MM.1S (cell line): ENCODE data around the gene FSIP1.

Source experiments
- DNase-seq: peaks from one replicate; pipeline ENCODE4 v3.0.0-alpha.2; 2015
- H2AFZ ChIP-seq: fragments of 300-600 bp; sonication (generic); 2 replicates; pipeline ENCODE4 v1.6.0; 2016; ENCODE audit warnings: antibody characterized with exemption, low read length
- H3F3A ChIP-seq: fragments of 300-600 bp; sonication (generic); 2 replicates; pipeline ENCODE4 v1.6.1; 2016; ENCODE audit warnings: mild to moderate bottlenecking, antibody characterized with exemption, low read length, moderate library complexity, mixed read lengths; ENCODE audit not compliant: insufficient read depth
- H3K27ac ChIP-seq: fragments of 300-600 bp; sonication (generic); 2 replicates; pipeline ENCODE4 v1.5.1; 2016; ENCODE audit warnings: mild to moderate bottlenecking, low read length
- H3K27me3 ChIP-seq: fragments of 300-600 bp; sonication (generic); replicated peaks from 2 replicates; pipeline ENCODE4 v1.6.0; 2016; ENCODE audit warnings: low read length; ENCODE audit not compliant: insufficient read depth
- H3K36me3 ChIP-seq: fragments of 300-600 bp; sonication (generic); replicated peaks from 2 replicates; pipeline ENCODE4 v1.6.1; 2016; ENCODE audit warnings: mild to moderate bottlenecking, low read length, mixed read lengths; ENCODE audit not compliant: insufficient read depth
- H3K4me1 ChIP-seq: fragments of 300-600 bp; sonication (generic); 2 replicates; pipeline ENCODE4 v1.6.1; 2016; ENCODE audit warnings: low read length, mixed read lengths
- H3K4me2 ChIP-seq: fragments of 300-600 bp; sonication (generic); 2 replicates; pipeline ENCODE4 v1.6.0; 2016; ENCODE audit warnings: low read depth, low read length
- H3K4me3 ChIP-seq: fragments of 300-600 bp; sonication (generic); 2 replicates; pipeline ENCODE4 v1.5.1; 2016; ENCODE audit warnings: low read length, mixed read lengths
- H3K79me2 ChIP-seq: fragments of 300-600 bp; sonication (generic); 2 replicates; pipeline ENCODE4 v1.6.1; 2016; ENCODE audit warnings: mixed run types, low read length, mixed read lengths
- H3K9ac ChIP-seq: fragments of 300-600 bp; sonication (generic); 2 replicates; pipeline ENCODE4 v1.6.1; 2016; ENCODE audit warnings: low read length, mixed read lengths
- H3K9me2 ChIP-seq: fragments of 300-600 bp; sonication (generic); replicated peaks from 2 replicates; pipeline ENCODE4 v1.6.1; 2016; ENCODE audit warnings: mild to moderate bottlenecking, low read length, mixed read lengths; ENCODE audit not compliant: insufficient read depth
- H3K9me3 ChIP-seq: fragments of 300-600 bp; sonication (generic); replicated peaks from 2 replicates; pipeline ENCODE4 v1.6.1; 2016; ENCODE audit warnings: mild to moderate bottlenecking, low read length, mixed read lengths; ENCODE audit not compliant: insufficient read depth
- H4K20me1 ChIP-seq: fragments of 300-600 bp; sonication (generic); 2 replicates; pipeline ENCODE4 v1.6.1; 2016; ENCODE audit warnings: mild to moderate bottlenecking, low read length, moderate library complexity, mixed read lengths; ENCODE audit not compliant: insufficient read depth
- EZH2 ChIP-seq: fragments of 300-600 bp; sonication (generic); optimal IDR thresholded peaks from 2 replicates; pipeline ENCODE3; 2017; ENCODE audit warnings: low read depth, mild to moderate bottlenecking, antibody characterized with exemption, low read length, mixed read lengths
- EZH2phosphoT487 ChIP-seq: fragments of 300-600 bp; sonication (generic); IDR thresholded peaks from 2 replicates; pipeline ENCODE4 v1.6.1; 2018; ENCODE audit warnings: antibody characterized with exemption, low read length
- TF ChIP-seq, protein P1 (sequence below): fragments of 300-600 bp; sonication (generic); IDR thresholded peaks from 2 replicates; pipeline ENCODE4 v1.5.1; 2016; ENCODE audit warnings: antibody characterized with exemption, low read length, mixed read lengths

The FSIP1 gene

DNA sequence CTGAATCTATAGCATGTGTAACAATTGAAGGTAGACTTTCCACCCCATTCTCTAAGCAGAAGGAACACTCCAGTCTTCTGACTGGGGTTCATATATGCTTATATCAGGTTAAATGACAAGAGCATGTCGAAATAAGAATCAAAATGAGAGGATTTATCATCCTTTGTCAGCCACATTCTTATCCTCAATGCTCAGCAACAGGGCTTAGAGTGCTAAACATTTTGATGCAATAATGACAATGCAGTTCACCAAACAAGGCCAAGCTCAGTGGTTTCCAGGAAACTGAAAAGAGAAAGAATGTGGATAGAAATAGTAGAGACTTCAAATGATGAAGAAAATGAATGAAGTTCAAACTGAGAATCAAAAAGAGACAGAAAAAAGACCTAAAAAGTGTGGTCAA, 78.0 kb downstream of the FSIP1 start:
- no peaks in the 10 kb centered on the region for H3K36me3 ChIP-seq
- no peaks in the 10 kb centered on the region for H3K4me1 ChIP-seq
- no peak overlapping the region for H3K9ac ChIP-seq
- H3K4me2 ChIP-seq: no peak overlapping the region
- H3K79me2 ChIP-seq: no peaks in the 10 kb centered on the region
- no peaks in the 10 kb centered on the region for H3F3A ChIP-seq
- no peak overlapping the region for H2AFZ ChIP-seq
- no peak overlapping the region for H3K4me3 ChIP-seq
- H3K27ac ChIP-seq: no peak overlapping the region
- no peaks in the 10 kb centered on the region for H4K20me1 ChIP-seq
- TF ChIP-seq EZH2 (no peak), EZH2phosphoT487 (no peak)
- H3K27me3 ChIP-seq: no peaks in the 10 kb centered on the region
- H3K9me3 ChIP-seq: no peaks in the 10 kb centered on the region
- no peaks in the 10 kb centered on the region for H3K9me2 ChIP-seq
- DNase-seq: no peak

DNA sequence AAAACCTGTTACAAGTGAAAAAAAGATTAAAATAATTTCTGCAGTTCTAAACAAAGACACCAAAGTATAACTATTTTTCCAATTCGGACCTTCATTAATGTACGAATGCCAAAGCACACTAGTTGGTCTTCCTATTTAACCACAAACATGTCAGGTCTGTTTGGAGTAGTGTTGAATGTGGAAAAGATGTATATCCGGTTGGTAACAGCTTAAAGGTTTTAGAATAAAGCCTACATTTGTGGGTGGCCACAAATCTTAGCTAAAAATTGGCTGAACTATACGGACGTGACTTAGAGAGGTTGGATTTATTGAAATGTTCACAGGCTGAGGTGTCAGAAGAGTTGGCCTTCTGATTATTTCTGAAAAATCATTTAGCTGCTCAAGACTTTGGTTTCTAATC, 78.4 kb downstream of the FSIP1 start:
- Histone ChIP-seq H3K9me2 (no peaks in the 10 kb centered on the region), H3K4me2 (no peak overlapping the region), H3K27ac (no peak overlapping the region), H3K4me1 (no peaks in the 10 kb centered on the region), H3K4me3 (no peak overlapping the region), H3K9me3 (no peaks in the 10 kb centered on the region), H3K9ac (no peak overlapping the region), H3K27me3 (no peaks in the 10 kb centered on the region), H3K36me3 (no peaks in the 10 kb centered on the region), H2AFZ (no peak overlapping the region), H3K79me2 (no peaks in the 10 kb centered on the region), H3F3A (no peaks in the 10 kb centered on the region), H4K20me1 (no peaks in the 10 kb centered on the region)
- DNase-seq: no peak
- TF ChIP-seq EZH2phosphoT487 (no peak), EZH2 (no peak)
- TF ChIP-seq, protein P1, sequence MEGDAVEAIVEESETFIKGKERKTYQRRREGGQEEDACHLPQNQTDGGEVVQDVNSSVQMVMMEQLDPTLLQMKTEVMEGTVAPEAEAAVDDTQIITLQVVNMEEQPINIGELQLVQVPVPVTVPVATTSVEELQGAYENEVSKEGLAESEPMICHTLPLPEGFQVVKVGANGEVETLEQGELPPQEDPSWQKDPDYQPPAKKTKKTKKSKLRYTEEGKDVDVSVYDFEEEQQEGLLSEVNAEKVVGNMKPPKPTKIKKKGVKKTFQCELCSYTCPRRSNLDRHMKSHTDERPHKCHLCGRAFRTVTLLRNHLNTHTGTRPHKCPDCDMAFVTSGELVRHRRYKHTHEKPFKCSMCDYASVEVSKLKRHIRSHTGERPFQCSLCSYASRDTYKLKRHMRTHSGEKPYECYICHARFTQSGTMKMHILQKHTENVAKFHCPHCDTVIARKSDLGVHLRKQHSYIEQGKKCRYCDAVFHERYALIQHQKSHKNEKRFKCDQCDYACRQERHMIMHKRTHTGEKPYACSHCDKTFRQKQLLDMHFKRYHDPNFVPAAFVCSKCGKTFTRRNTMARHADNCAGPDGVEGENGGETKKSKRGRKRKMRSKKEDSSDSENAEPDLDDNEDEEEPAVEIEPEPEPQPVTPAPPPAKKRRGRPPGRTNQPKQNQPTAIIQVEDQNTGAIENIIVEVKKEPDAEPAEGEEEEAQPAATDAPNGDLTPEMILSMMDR: no peak

DNA sequence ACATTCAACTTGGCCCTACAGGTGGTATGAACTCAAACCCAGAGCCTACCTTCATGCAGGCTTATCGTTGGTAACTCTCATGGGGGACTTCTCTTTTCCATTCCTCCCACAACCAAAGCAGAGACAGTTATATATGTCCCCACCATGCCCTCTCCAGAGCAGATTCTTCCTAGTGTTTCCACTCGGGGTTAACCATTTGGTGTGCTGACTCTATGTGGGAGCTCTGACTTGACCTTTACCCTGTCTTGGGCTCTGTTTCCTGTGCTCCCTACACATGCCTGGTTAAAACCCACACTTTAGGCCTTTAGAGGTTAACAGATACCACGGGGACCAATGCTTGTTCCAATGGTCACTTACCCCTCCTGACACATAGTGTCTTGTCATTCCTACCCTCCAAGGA, 80.7 kb downstream of the FSIP1 start:
- no peaks in the 10 kb centered on the region for H3K9me3 ChIP-seq
- no peaks in the 10 kb centered on the region for H3F3A ChIP-seq
- H3K4me2 ChIP-seq: no peak overlapping the region
- no peak overlapping the region for H2AFZ ChIP-seq
- TF ChIP-seq EZH2phosphoT487: no peak
- TF ChIP-seq, protein P1: no peak
- no peaks in the 10 kb centered on the region for H4K20me1 ChIP-seq
- DNase-seq: no peak
- no peaks in the 10 kb centered on the region for H3K79me2 ChIP-seq
- no peak overlapping the region for H3K9ac ChIP-seq
- no peak overlapping the region for H3K4me3 ChIP-seq
- H3K4me1 ChIP-seq: no peaks in the 10 kb centered on the region
- H3K36me3 ChIP-seq: no peaks in the 10 kb centered on the region
- no peaks in the 10 kb centered on the region for H3K27me3 ChIP-seq
- no peak overlapping the region for H3K27ac ChIP-seq
- H3K9me2 ChIP-seq: no peaks in the 10 kb centered on the region

DNA sequence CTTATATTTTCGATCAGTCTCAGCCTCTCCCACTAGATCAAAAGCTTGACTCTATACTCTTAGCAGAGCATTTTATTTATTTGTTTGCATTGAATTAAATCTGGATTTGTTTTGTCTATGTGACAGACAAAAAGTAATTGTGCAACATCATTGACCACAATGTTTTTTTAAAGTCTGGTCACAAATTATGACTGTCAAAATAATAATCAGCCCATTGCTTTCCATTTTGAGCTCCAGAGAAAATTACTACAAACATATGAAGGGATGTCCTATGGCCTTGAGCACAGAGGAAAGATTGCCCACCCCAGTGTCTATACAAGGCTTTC, 82.3 kb downstream of the FSIP1 start:
- Histone ChIP-seq H3K4me2 (no peak overlapping the region), H3K36me3 (no peaks in the 10 kb centered on the region), H3K27ac (no peak overlapping the region), H2AFZ (no peak overlapping the region), H3K27me3 (no peaks in the 10 kb centered on the region), H3K9me3 (no peaks in the 10 kb centered on the region), H3K4me3 (no peak overlapping the region), H3K9ac (no peak overlapping the region), H3F3A (no peaks in the 10 kb centered on the region), H3K79me2 (no peaks in the 10 kb centered on the region), H3K4me1 (no peaks in the 10 kb centered on the region), H3K9me2 (no peaks in the 10 kb centered on the region), H4K20me1 (no peaks in the 10 kb centered on the region)
- no peak for DNase-seq
- TF ChIP-seq EZH2phosphoT487: no peak
- TF ChIP-seq EZH2: no peak
- TF ChIP-seq, protein P1: no peak
